ENCODE results near the gene GORASP2. TPM values are rescaled to one million over a fixed set of nuclear protein-coding genes. Genes with fewer than 3 reads are reported as not detected.

Gene GORASP2
- total RNA-seq, 4 donors from 2014 or later, result 30.6 to 45.2 (median 35.3) TPM

GRCh38 chr2:170963386-170963785, 34.3 kb downstream of the GORASP2 start:
- H3K4me1 ChIP-seq, result no peaks in the 10 kb centered on the region

GRCh38 chr2:170965446-170966225, 36.6 kb downstream of the GORASP2 start:
- Histone ChIP-seq H3K27me3 (no peaks in the 10 kb centered on the region), H3K4me3 (no peak overlapping the region), H3K36me3 (peaks cover 0 to 70% (median 0%) of the 10 kb centered on the region in 3 donors), H3K4me1 (no peaks in the 10 kb centered on the region), H3K9me3 (no peaks in the 10 kb centered on the region), H3K27ac (peak overlapping the region in 1 of 4 donors; percentile 2)
- no peak for DNase-seq
- TF ChIP-seq CTCF (IDR thresholded peaks at IDR 0.05), result no peak
- no peak for TF ChIP-seq POLR2A (IDR thresholded peaks at IDR 0.05)

More at GRCh38 chr2:170963386-170963785, 34.3 kb downstream of the GORASP2 start:
- H3K4me3 ChIP-seq, result no peak overlapping the region
- H3K36me3 ChIP-seq, result peaks cover 0 to 89% (median 0%) of the 10 kb centered on the region in 3 donors
- TF ChIP-seq POLR2A (IDR thresholded peaks at IDR 0.05), result no peak
- TF ChIP-seq CTCF (IDR thresholded peaks at IDR 0.05), result no peak
- no peaks in the 10 kb centered on the region for H3K9me3 ChIP-seq
- no peak for DNase-seq
- no peaks in the 10 kb centered on the region for H3K27me3 ChIP-seq
- H3K27ac ChIP-seq, result no peak overlapping the region

- Histone ChIP-seq H3K36me3 (peaks cover 0 to 58% (median 0%) of the 10 kb centered on the region in 3 donors), H3K9me3 (no peaks in the 10 kb centered on the region), H3K4me3 (no peak overlapping the region), H3K27me3 (no peaks in the 10 kb centered on the region), H3K4me1 (no peaks in the 10 kb centered on the region), H3K27ac (no peak overlapping the region)
- no peak for DNase-seq
- no peak for TF ChIP-seq CTCF (IDR thresholded peaks at IDR 0.05)
These were observed 37.8 kb downstream of the GORASP2 start for GRCh38 chr2:170966648-170967396.

GRCh38 chr2:170967553-170967952, 38.5 kb downstream of the GORASP2 start:
- no peak for DNase-seq
- Histone ChIP-seq H3K4me1 (no peaks in the 10 kb centered on the region), H3K9me3 (no peaks in the 10 kb centered on the region), H3K4me3 (no peak overlapping the region), H3K27me3 (no peaks in the 10 kb centered on the region), H3K36me3 (peaks cover 0 to 51% (median 0%) of the 10 kb centered on the region in 3 donors), H3K27ac (no peak overlapping the region)
- TF ChIP-seq CTCF (IDR thresholded peaks at IDR 0.05) (no peak), POLR2A (IDR thresholded peaks at IDR 0.05) (no peak)

GRCh38 chr2:170968205-170969003, 39.4 kb downstream of the GORASP2 start:
- no peaks in the 10 kb centered on the region for H3K27me3 ChIP-seq
- no peak overlapping the region for H3K4me3 ChIP-seq
- no peak for TF ChIP-seq CTCF (IDR thresholded peaks at IDR 0.05)
- no peak for TF ChIP-seq POLR2A (IDR thresholded peaks at IDR 0.05)
- peaks cover 0 to 42% (median 0%) of the 10 kb centered on the region in 3 donors for H3K36me3 ChIP-seq
- no peak for DNase-seq
- H3K27ac ChIP-seq, result no peak overlapping the region
- H3K9me3 ChIP-seq, result no peaks in the 10 kb centered on the region
- peaks cover 0 to 4% (median 0%) of the 10 kb centered on the region in 4 donors for H3K4me1 ChIP-seq

All from Peyer's patch (tissue), 4 donors.